Neural progenitor cell (in vitro differentiated cells): ENCODE data around the gene HMBS. TPM values are rescaled to one million over a fixed set of nuclear protein-coding genes. Genes with fewer than 3 reads are reported as not detected.

Source experiments
- DNase-seq: peaks from one replicate; pipeline ENCODE4 v3.0.0-alpha.2; 2016; ENCODE audit warnings: low spot score
- H2AFZ ChIP-seq: fragments of 200-600 bp; sonication (generic); replicated peaks from 2 replicates; pipeline ENCODE4 v1.6.1; 2016; ENCODE audit warnings: antibody characterized with exemption
- H3F3A ChIP-seq: fragments of 200-600 bp; sonication (generic); 2 replicates; pipeline ENCODE4 v1.6.1; 2016; ENCODE audit warnings: antibody characterized with exemption, low read depth
- H3K27ac ChIP-seq: fragments of 200-600 bp; sonication (generic); 2 replicates; pipeline ENCODE4 v1.5.1; 2016; ENCODE audit warnings: mild to moderate bottlenecking
- H3K27me3 ChIP-seq: fragments of 200-600 bp; sonication (generic); 2 replicates; pipeline ENCODE4 v1.6.1; 2016; ENCODE audit warnings: mild to moderate bottlenecking, moderate library complexity
- H3K36me3 ChIP-seq: fragments of 200-600 bp; sonication (generic); 2 replicates; pipeline ENCODE4 v1.5.1; 2016
- H3K4me1 ChIP-seq: fragments of 200-600 bp; sonication (generic); 2 replicates; pipeline ENCODE4 v1.6.1; 2016; ENCODE audit warnings: mixed run types
- H3K4me2 ChIP-seq: fragments of 200-600 bp; sonication (generic); 2 replicates; pipeline ENCODE4 v1.6.1; 2016
- H3K4me3 ChIP-seq: fragments of 200-600 bp; sonication (generic); 2 replicates; pipeline ENCODE4 v1.5.1; 2016
- H3K79me2 ChIP-seq: fragments of 200-600 bp; sonication (generic); 2 replicates; pipeline ENCODE4 v1.6.1; 2016; ENCODE audit warnings: low read depth
- H3K9ac ChIP-seq: fragments of 200-600 bp; sonication (generic); 2 replicates; pipeline ENCODE4 v1.6.1; 2016
- H3K9me3 ChIP-seq: fragments of 200-600 bp; sonication (generic); 2 replicates; pipeline ENCODE4 v1.5.1; 2016; ENCODE audit warnings: low read depth
- H4K20me1 ChIP-seq: fragments of 200-600 bp; sonication (generic); 2 replicates; pipeline ENCODE4 v1.6.1; 2016; ENCODE audit warnings: low read depth
- H3K27ac Mint-ChIP-seq: 3 replicates; pipeline ENCODE4 v1.8.0; 2021; ENCODE audit warnings: mixed read lengths
- H3K27me3 Mint-ChIP-seq: 2 replicates; pipeline ENCODE4 v1.8.0; 2022; ENCODE audit warnings: low read depth, mild to moderate bottlenecking, inconsistent platforms, moderate library complexity, mixed read lengths; ENCODE audit not compliant: insufficient read depth
- H3K36me3 Mint-ChIP-seq: 3 replicates; pipeline ENCODE4 v1.8.0; 2021; ENCODE audit warnings: mixed read lengths
- H3K4me1 Mint-ChIP-seq: 3 replicates; pipeline ENCODE4 v1.8.0; 2021; ENCODE audit warnings: mixed read lengths
- H3K4me3 Mint-ChIP-seq: 3 replicates; pipeline ENCODE4 v1.8.0; 2021; ENCODE audit warnings: mild to moderate bottlenecking, moderate library complexity, mixed read lengths
- H3K9me3 Mint-ChIP-seq: 3 replicates; pipeline ENCODE4 v1.8.0; 2020; ENCODE audit warnings: mixed read lengths
- EZH2 ChIP-seq: fragments of 200-600 bp; sonication (generic); IDR thresholded peaks from 2 replicates; pipeline ENCODE4 v1.6.1; 2017; ENCODE audit warnings: antibody characterized with exemption, mild to moderate bottlenecking, moderate library complexity
- EZH2phosphoT487 ChIP-seq: fragments of 200-600 bp; sonication (generic); IDR thresholded peaks from 2 replicates; pipeline ENCODE4 v1.6.1; 2017; ENCODE audit warnings: antibody characterized with exemption
- total RNA-seq: library from RNA; depleted of rRNA; stranded (reverse); fragments of >200 nt; gene quantifications from 2 replicates; pipeline ENCODE4 v1.2.3, GENCODE V29; 2015; ENCODE audit warnings: low replicate concordance
- TF ChIP-seq, protein P1 (sequence below): fragments of 200-600 bp; sonication (generic); IDR thresholded peaks from 2 replicates; pipeline ENCODE4 v1.5.1; 2017; ENCODE audit warnings: antibody characterized with exemption, mild to moderate bottlenecking

The HMBS gene
- total RNA-seq, 1 donor from 2014 or later = 31.1 TPM

- Histone ChIP-seq H2AFZ (no peak overlapping the region), H3K4me1 (peaks cover 21% of the 10 kb centered on the region), H3K4me3 (peak overlapping the region; percentile 69), H4K20me1 (peaks cover 49% of the 10 kb centered on the region), H3K27me3 (no peaks in the 10 kb centered on the region), H3F3A (peaks cover 65% of the 10 kb centered on the region), H3K9ac (peak overlapping the region; percentile 84), H3K9me3 (no peaks in the 10 kb centered on the region), H3K79me2 (peaks cover 44% of the 10 kb centered on the region), H3K4me2 (peak overlapping the region; percentile 99), H3K27ac (peak overlapping the region; percentile 9), H3K36me3 (no peaks in the 10 kb centered on the region)
- Mint-ChIP-seq H3K9me3 (no peaks in the 10 kb centered on the region), H3K4me3 (peak overlapping the region; percentile 95), H3K27ac (peak overlapping the region; percentile 79), H3K27me3 (peaks cover 14% of the 10 kb centered on the region), H3K4me1 (peaks cover 46% of the 10 kb centered on the region), H3K36me3 (peaks cover 42% of the 10 kb centered on the region)
- DNase-seq = peak; percentile 48
- TF ChIP-seq, protein P1, sequence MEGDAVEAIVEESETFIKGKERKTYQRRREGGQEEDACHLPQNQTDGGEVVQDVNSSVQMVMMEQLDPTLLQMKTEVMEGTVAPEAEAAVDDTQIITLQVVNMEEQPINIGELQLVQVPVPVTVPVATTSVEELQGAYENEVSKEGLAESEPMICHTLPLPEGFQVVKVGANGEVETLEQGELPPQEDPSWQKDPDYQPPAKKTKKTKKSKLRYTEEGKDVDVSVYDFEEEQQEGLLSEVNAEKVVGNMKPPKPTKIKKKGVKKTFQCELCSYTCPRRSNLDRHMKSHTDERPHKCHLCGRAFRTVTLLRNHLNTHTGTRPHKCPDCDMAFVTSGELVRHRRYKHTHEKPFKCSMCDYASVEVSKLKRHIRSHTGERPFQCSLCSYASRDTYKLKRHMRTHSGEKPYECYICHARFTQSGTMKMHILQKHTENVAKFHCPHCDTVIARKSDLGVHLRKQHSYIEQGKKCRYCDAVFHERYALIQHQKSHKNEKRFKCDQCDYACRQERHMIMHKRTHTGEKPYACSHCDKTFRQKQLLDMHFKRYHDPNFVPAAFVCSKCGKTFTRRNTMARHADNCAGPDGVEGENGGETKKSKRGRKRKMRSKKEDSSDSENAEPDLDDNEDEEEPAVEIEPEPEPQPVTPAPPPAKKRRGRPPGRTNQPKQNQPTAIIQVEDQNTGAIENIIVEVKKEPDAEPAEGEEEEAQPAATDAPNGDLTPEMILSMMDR = no peak
- TF ChIP-seq EZH2phosphoT487 (no peak), EZH2 (no peak)
These were observed 9.5 kb downstream of the HMBS start for GRCh38 chr11:119093942-119094815.

GRCh38 chr11:119094816-119095065 is 10.1 kb downstream of the HMBS start:
- DNase-seq = peak; percentile 90
- Histone ChIP-seq H3K4me2 (peak overlapping the region; percentile 99), H3K36me3 (no peaks in the 10 kb centered on the region), H3K27me3 (no peaks in the 10 kb centered on the region), H3K4me3 (peak overlapping the region; percentile 69), H3K79me2 (peaks cover 49% of the 10 kb centered on the region), H3F3A (peaks cover 60% of the 10 kb centered on the region), H2AFZ (no peak overlapping the region), H4K20me1 (peaks cover 49% of the 10 kb centered on the region), H3K27ac (peak overlapping the region; percentile 9), H3K4me1 (peaks cover 21% of the 10 kb centered on the region), H3K9me3 (no peaks in the 10 kb centered on the region), H3K9ac (peak overlapping the region; percentile 84)
- peak overlapping the region; percentile 94 for H3K4me3 Mint-ChIP-seq
- peaks cover 14% of the 10 kb centered on the region for H3K27me3 Mint-ChIP-seq
- H3K36me3 Mint-ChIP-seq = peaks cover 43% of the 10 kb centered on the region
- peaks cover 47% of the 10 kb centered on the region for H3K4me1 Mint-ChIP-seq
- H3K9me3 Mint-ChIP-seq = no peaks in the 10 kb centered on the region
- TF ChIP-seq, protein P1 = peak; percentile 69
- no peak for TF ChIP-seq EZH2phosphoT487
- TF ChIP-seq EZH2 = no peak
- peak overlapping the region; percentile 74 for H3K27ac Mint-ChIP-seq

- H3K4me2 ChIP-seq = peak overlapping the region; percentile 99
- peaks cover 54% of the 10 kb centered on the region for H3F3A ChIP-seq
- peaks cover 44% of the 10 kb centered on the region for H3K36me3 Mint-ChIP-seq
- no peak for TF ChIP-seq EZH2phosphoT487
- TF ChIP-seq, protein P1 = no peak
- no peak for TF ChIP-seq EZH2
- peak overlapping the region; percentile 18 for H3K27ac ChIP-seq
- H2AFZ ChIP-seq = no peak overlapping the region
- peaks cover 24% of the 10 kb centered on the region for H3K4me1 ChIP-seq
- H3K4me1 Mint-ChIP-seq = peaks cover 50% of the 10 kb centered on the region
- DNase-seq = peak; percentile 99
- no peaks in the 10 kb centered on the region for H3K9me3 ChIP-seq
- H3K4me3 Mint-ChIP-seq = peak overlapping the region; percentile 94
- H3K79me2 ChIP-seq = peaks cover 54% of the 10 kb centered on the region
- H3K27me3 Mint-ChIP-seq = peaks cover 14% of the 10 kb centered on the region
- peak overlapping the region; percentile 98 for H3K27ac Mint-ChIP-seq
- no peaks in the 10 kb centered on the region for H3K9me3 Mint-ChIP-seq
- peaks cover 44% of the 10 kb centered on the region for H4K20me1 ChIP-seq
- H3K9ac ChIP-seq = peak overlapping the region; percentile 84
- H3K36me3 ChIP-seq = no peaks in the 10 kb centered on the region
- peak overlapping the region; percentile 69 for H3K4me3 ChIP-seq
- H3K27me3 ChIP-seq = no peaks in the 10 kb centered on the region
These were observed 10.6 kb downstream of the HMBS start for GRCh38 chr11:119095066-119095880.
